Tibial nerve (tissue), 4 donors: Measurements from ENCODE around the gene CEP112.

Experiments
- CTCF ChIP-seq, 5 experiments: fragments of 200-600 bp in 3 of 5; fragments of 450-650 bp in 2 of 5; sonication (generic) in 3 of 5; IDR thresholded peaks; one replicate each; pipeline ENCODE4 v1.5.1; 2016 to 2019; ENCODE audit warnings: antibody characterized with exemption in 5 of 5, mild to moderate bottlenecking in 3 of 5, moderate library complexity in 2 of 5
- EP300 ChIP-seq, 2 donors: sonication (generic); formaldehyde crosslinking; IDR thresholded peaks; one replicate each; pipeline ENCODE4 v1.6.1; 2017; ENCODE audit warnings: antibody characterized with exemption in 2 of 2, mild to moderate bottlenecking in 1 of 2
- POLR2A ChIP-seq, 2 donors: fragments of 450-650 bp; IDR thresholded peaks; one replicate each; pipeline ENCODE4 v1.6.1; 2017; ENCODE audit warnings: antibody characterized with exemption in 2 of 2, mild to moderate bottlenecking in 2 of 2, moderate library complexity in 2 of 2

GRCh38 chr17:65910836-65911235, 281.1 kb downstream of the CEP112 start:
- TF ChIP-seq CTCF (IDR thresholded peaks at IDR 0.05) (no peak), POLR2A (IDR thresholded peaks at IDR 0.05) (no peak), EP300 (IDR thresholded peaks at IDR 0.05) (no peak)
